Osteocyte (in vitro differentiated cells): ENCODE data around the gene GJC1. TPM values are rescaled to one million over a fixed set of nuclear protein-coding genes. Genes with fewer than 3 reads are reported as not detected.

Experiments
- DNase-seq: peaks from one replicate; pipeline ENCODE4 v3.0.0; 2021; ENCODE audit warnings: mixed read lengths; ENCODE audit not compliant: unreplicated experiment; ENCODE audit errors: extremely low spot score
- H3K27ac Mint-ChIP-seq: one replicate; pipeline ENCODE4 v1.8.0; 2021; ENCODE audit warnings: mild to moderate bottlenecking, mixed read lengths; ENCODE audit not compliant: unreplicated experiment
- H3K27me3 Mint-ChIP-seq: one replicate; pipeline ENCODE4 v1.8.0; 2021; ENCODE audit warnings: mixed read lengths; ENCODE audit not compliant: unreplicated experiment
- H3K36me3 Mint-ChIP-seq: one replicate; pipeline ENCODE4 v1.8.0; 2021; ENCODE audit warnings: mixed read lengths; ENCODE audit not compliant: unreplicated experiment
- H3K4me1 Mint-ChIP-seq: one replicate; pipeline ENCODE4 v1.8.0; 2021; ENCODE audit warnings: mixed read lengths; ENCODE audit not compliant: unreplicated experiment
- H3K4me3 Mint-ChIP-seq: one replicate; pipeline ENCODE4 v1.8.0; 2021; ENCODE audit warnings: mild to moderate bottlenecking, moderate library complexity, mixed read lengths; ENCODE audit not compliant: unreplicated experiment
- H3K9me3 Mint-ChIP-seq: one replicate; pipeline ENCODE4 v1.8.0; 2021; ENCODE audit warnings: mixed read lengths; ENCODE audit not compliant: unreplicated experiment
- total RNA-seq: library from RNA; stranded (reverse); gene quantifications from 2 replicates; pipeline ENCODE4 v1.2.1, GENCODE V29; 2021
- TF ChIP-seq, protein P1 (sequence below): fragments of 200-600 bp; sonication (generic); IDR thresholded peaks from 2 replicates; pipeline ENCODE4 v1.5.0; 2021; ENCODE audit warnings: antibody characterized with exemption, mild to moderate bottlenecking, moderate library complexity

The GJC1 gene
- total RNA-seq, 1 donor from 2014 or later, result 43.0 TPM

- Mint-ChIP-seq H3K4me3 (no peak overlapping the region), H3K27ac (no peak overlapping the region), H3K4me1 (no peaks in the 10 kb centered on the region), H3K27me3 (peaks cover 6% of the 10 kb centered on the region), H3K9me3 (no peaks in the 10 kb centered on the region), H3K36me3 (no peaks in the 10 kb centered on the region)
- no peak for DNase-seq
- TF ChIP-seq, protein P1, sequence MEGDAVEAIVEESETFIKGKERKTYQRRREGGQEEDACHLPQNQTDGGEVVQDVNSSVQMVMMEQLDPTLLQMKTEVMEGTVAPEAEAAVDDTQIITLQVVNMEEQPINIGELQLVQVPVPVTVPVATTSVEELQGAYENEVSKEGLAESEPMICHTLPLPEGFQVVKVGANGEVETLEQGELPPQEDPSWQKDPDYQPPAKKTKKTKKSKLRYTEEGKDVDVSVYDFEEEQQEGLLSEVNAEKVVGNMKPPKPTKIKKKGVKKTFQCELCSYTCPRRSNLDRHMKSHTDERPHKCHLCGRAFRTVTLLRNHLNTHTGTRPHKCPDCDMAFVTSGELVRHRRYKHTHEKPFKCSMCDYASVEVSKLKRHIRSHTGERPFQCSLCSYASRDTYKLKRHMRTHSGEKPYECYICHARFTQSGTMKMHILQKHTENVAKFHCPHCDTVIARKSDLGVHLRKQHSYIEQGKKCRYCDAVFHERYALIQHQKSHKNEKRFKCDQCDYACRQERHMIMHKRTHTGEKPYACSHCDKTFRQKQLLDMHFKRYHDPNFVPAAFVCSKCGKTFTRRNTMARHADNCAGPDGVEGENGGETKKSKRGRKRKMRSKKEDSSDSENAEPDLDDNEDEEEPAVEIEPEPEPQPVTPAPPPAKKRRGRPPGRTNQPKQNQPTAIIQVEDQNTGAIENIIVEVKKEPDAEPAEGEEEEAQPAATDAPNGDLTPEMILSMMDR, result no peak
These were observed 67.9 kb downstream of the GJC1 start for GRCh38 chr17:44761932-44762810.

- H3K27me3 Mint-ChIP-seq, result peaks cover 4% of the 10 kb centered on the region
These were observed 69.4 kb downstream of the GJC1 start for GRCh38 chr17:44760474-44761308.

DNA sequence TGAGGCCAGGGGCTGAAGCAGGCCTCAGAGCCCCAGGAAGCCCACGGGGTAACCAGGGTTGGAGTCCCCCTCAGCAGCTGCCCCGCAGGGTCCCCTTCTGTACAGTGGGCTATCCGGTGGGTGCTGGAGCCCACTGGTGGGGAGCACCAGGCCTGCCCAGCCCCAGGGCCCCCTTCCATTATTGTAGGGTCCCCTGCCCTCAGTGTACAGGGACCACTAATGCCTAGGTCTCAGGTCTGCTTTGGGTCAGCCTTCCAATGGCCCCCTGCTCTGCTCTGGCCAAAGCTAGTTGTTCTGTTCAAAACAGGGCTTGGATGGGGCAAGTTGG is 70.2 kb downstream of the GJC1 start:
- no peaks in the 10 kb centered on the region for H3K9me3 Mint-ChIP-seq
- peaks cover 4% of the 10 kb centered on the region for H3K27me3 Mint-ChIP-seq
- no peaks in the 10 kb centered on the region for H3K4me1 Mint-ChIP-seq
- TF ChIP-seq, protein P1, result no peak
- H3K4me3 Mint-ChIP-seq, result peak overlapping the region; percentile 10
- H3K36me3 Mint-ChIP-seq, result no peaks in the 10 kb centered on the region
- DNase-seq, result no peak
- H3K27ac Mint-ChIP-seq, result no peak overlapping the region

More at GRCh38 chr17:44760474-44761308, 69.4 kb downstream of the GJC1 start:
- no peaks in the 10 kb centered on the region for H3K36me3 Mint-ChIP-seq
- no peaks in the 10 kb centered on the region for H3K4me1 Mint-ChIP-seq
- H3K9me3 Mint-ChIP-seq, result no peaks in the 10 kb centered on the region
- no peak overlapping the region for H3K4me3 Mint-ChIP-seq
- DNase-seq, result no peak
- no peak overlapping the region for H3K27ac Mint-ChIP-seq
- TF ChIP-seq, protein P1, result no peak

GRCh38 chr17:44759086-44759915 is 70.8 kb downstream of the GJC1 start:
- Mint-ChIP-seq H3K4me1 (no peaks in the 10 kb centered on the region), H3K36me3 (no peaks in the 10 kb centered on the region), H3K27ac (no peak overlapping the region), H3K27me3 (peaks cover 4% of the 10 kb centered on the region), H3K4me3 (peak overlapping the region; percentile 14), H3K9me3 (no peaks in the 10 kb centered on the region)
- no peak for DNase-seq
- TF ChIP-seq, protein P1, result no peak
